ENCODE results near the gene GARNL3.
A peak's percentile ranks its signal among the peaks of the same experiment; 100 is the strongest.

- TF ChIP-seq POLR2A (IDR thresholded peaks at IDR 0.05) (no peak), CTCF (IDR thresholded peaks at IDR 0.05) (no peak), POLR2AphosphoS5 (IDR thresholded peaks at IDR 0.05; ENCODE audit: insufficient read depth in 1 of 2, low read depth in 1 of 2) (peak in 1 of 2 donors; percentile 60)
Measured at GRCh38 chr9:127319366-127320114, 55.0 kb downstream of the GARNL3 start.

Measured in vagina (tissue), 2 donors.